H9 (cell line): ENCODE results near the gene UGT2A3. TPM values are rescaled to one million over a fixed set of nuclear protein-coding genes. Genes with fewer than 3 reads are reported as not detected.

Experiments used
- DNase-seq: peaks from one replicate; pipeline ENCODE4 v3.0.0-alpha.2; 2017
- H2AFZ ChIP-seq: one replicate; pipeline ENCODE4 v1.6.1; 2013; ENCODE audit warnings: mild to moderate bottlenecking, low read length, control low read depth, moderate library complexity
- H2AK5ac ChIP-seq: 2 replicates; pipeline ENCODE4 v1.6.1; 2013; ENCODE audit warnings: low read length, control low read depth, mixed read lengths; ENCODE audit not compliant: insufficient read length
- H2BK120ac ChIP-seq: one replicate; pipeline ENCODE4 v1.6.1; 2013; ENCODE audit warnings: low read depth, mild to moderate bottlenecking, low read length, control low read depth, inconsistent platforms; ENCODE audit not compliant: poor library complexity, severe bottlenecking
- H2BK12ac ChIP-seq: 2 replicates; pipeline ENCODE4 v1.6.1; 2013; ENCODE audit warnings: low read length, control low read depth, mixed read lengths, low read depth; ENCODE audit not compliant: insufficient read length
- H2BK15ac ChIP-seq: 2 replicates; pipeline ENCODE4 v1.6.1; 2013; ENCODE audit warnings: low read depth, low read length, control low read depth
- H2BK20ac ChIP-seq: one replicate; pipeline ENCODE4 v1.6.1; 2013; ENCODE audit warnings: low read depth, mild to moderate bottlenecking, low read length, control low read depth, inconsistent platforms; ENCODE audit not compliant: poor library complexity, severe bottlenecking
- H2BK5ac ChIP-seq: 2 replicates; pipeline ENCODE4 v1.6.1; 2013; ENCODE audit warnings: low read length, control low read depth, mixed read lengths; ENCODE audit not compliant: insufficient read length
- H3K14ac ChIP-seq: 2 replicates; pipeline ENCODE4 v1.6.1; 2013; ENCODE audit warnings: low read length, control low read depth; ENCODE audit not compliant: insufficient read depth
- H3K18ac ChIP-seq: 2 replicates; pipeline ENCODE4 v1.6.1; 2013; ENCODE audit warnings: low read depth, mild to moderate bottlenecking, mixed read lengths, low read length, control low read depth; ENCODE audit not compliant: insufficient read length
- H3K23ac ChIP-seq: 2 replicates; pipeline ENCODE4 v1.6.1; 2013; ENCODE audit warnings: low read length, control low read depth, mixed read lengths, low read depth; ENCODE audit not compliant: insufficient read length
- H3K23me2 ChIP-seq: 2 replicates; pipeline ENCODE4 v1.6.1; 2013; ENCODE audit warnings: low read depth, mild to moderate bottlenecking, mixed read lengths, low read length, control low read depth; ENCODE audit not compliant: insufficient read length, poor library complexity, severe bottlenecking
- H3K27ac ChIP-seq: 2 replicates; pipeline ENCODE4 v1.5.1; 2013; ENCODE audit warnings: low read length, control low read depth, mixed read lengths, low read depth; ENCODE audit not compliant: insufficient read length
- H3K27me3 ChIP-seq: 2 replicates; pipeline ENCODE4 v1.6.1; 2013; ENCODE audit warnings: low read length, control low read depth, inconsistent platforms; ENCODE audit not compliant: insufficient read depth
- H3K4ac ChIP-seq: 2 replicates; pipeline ENCODE4 v1.6.1; 2013; ENCODE audit warnings: low read depth, mild to moderate bottlenecking, control low read depth, inconsistent platforms, low read length, moderate library complexity
- H3K4me1 ChIP-seq: 2 replicates; pipeline ENCODE4 v1.6.1; 2013; ENCODE audit warnings: low read length, control low read depth, inconsistent platforms; ENCODE audit not compliant: insufficient read depth
- H3K4me2 ChIP-seq: 2 replicates; pipeline ENCODE4 v1.6.1; 2013; ENCODE audit warnings: low read length, control low read depth, mixed read lengths; ENCODE audit not compliant: insufficient read length, insufficient read depth
- H3K56ac ChIP-seq: 2 replicates; pipeline ENCODE4 v1.6.1; 2013; ENCODE audit warnings: low read depth, mild to moderate bottlenecking, mixed read lengths, low read length, control low read depth; ENCODE audit not compliant: insufficient read length
- H3K79me1 ChIP-seq: 2 replicates; pipeline ENCODE4 v1.6.1; 2013; ENCODE audit warnings: low read depth, mild to moderate bottlenecking, moderate library complexity, low read length, control low read depth, inconsistent platforms; ENCODE audit not compliant: insufficient read depth, poor library complexity, severe bottlenecking
- H3K79me2 ChIP-seq: 2 replicates; pipeline ENCODE4 v1.6.1; 2013; ENCODE audit warnings: low read length, control low read depth, inconsistent platforms; ENCODE audit not compliant: insufficient read depth
- H3K9ac ChIP-seq: 2 replicates; pipeline ENCODE4 v1.6.1; 2013; ENCODE audit warnings: low read length, control low read depth, mixed read lengths; ENCODE audit not compliant: insufficient read length; ENCODE audit errors: extremely low read depth
- H3K9me3 ChIP-seq: one replicate; pipeline ENCODE4 v1.6.1; 2013; ENCODE audit warnings: low read depth, low read length, inconsistent platforms; ENCODE audit not compliant: control insufficient read depth
- H3T11ph ChIP-seq: one replicate; pipeline ENCODE4 v1.6.1; 2013; ENCODE audit warnings: mild to moderate bottlenecking, low read length, control low read depth, inconsistent platforms
- H4K20me1 ChIP-seq: one replicate; pipeline ENCODE4 v1.6.1; 2013; ENCODE audit not compliant: control insufficient read depth, insufficient read length, insufficient read depth
- H4K5ac ChIP-seq: 2 replicates; pipeline ENCODE4 v1.6.1; 2013; ENCODE audit warnings: low read depth, mild to moderate bottlenecking, mixed read lengths, low read length, control low read depth; ENCODE audit not compliant: insufficient read length
- H4K8ac ChIP-seq: replicated peaks from 2 replicates; pipeline ENCODE4 v1.6.1; 2013; ENCODE audit warnings: low read length, control low read depth, mixed read lengths, low read depth; ENCODE audit not compliant: insufficient read length
- H4K91ac ChIP-seq: 2 replicates; pipeline ENCODE4 v1.6.1; 2013; ENCODE audit warnings: low read depth, mild to moderate bottlenecking, moderate library complexity, mixed read lengths, low read length, control low read depth; ENCODE audit not compliant: insufficient read length
- H3K27ac Mint-ChIP-seq, 3 experiments: 2 replicates in 2 of 3; 3 replicates in 1 of 3; pipeline ENCODE4 v1.8.0; 2020 to 2021; ENCODE audit warnings: mixed read lengths in 3 of 3, mild to moderate bottlenecking in 1 of 3, moderate library complexity in 1 of 3
- H3K27me3 Mint-ChIP-seq: 2 replicates; pipeline ENCODE4 v1.8.0; 2021; ENCODE audit warnings: low read depth, mild to moderate bottlenecking, moderate library complexity, mixed read lengths
- H3K36me3 Mint-ChIP-seq, 3 experiments: 2 replicates in 2 of 3; 3 replicates in 1 of 3; pipeline ENCODE4 v1.8.0; 2020 to 2021; ENCODE audit warnings: low read depth in 3 of 3, mixed read lengths in 3 of 3; ENCODE audit not compliant: insufficient read depth in 1 of 3
- H3K4me1 Mint-ChIP-seq, 2 experiments: 2 replicates each; pipeline ENCODE4 v1.8.0; 2020; ENCODE audit warnings: mixed read lengths in 2 of 2
- H3K4me3 Mint-ChIP-seq, 2 experiments: 2 replicates in 1 of 2; 3 replicates in 1 of 2; pipeline ENCODE4 v1.8.0; 2020 to 2021; ENCODE audit warnings: mild to moderate bottlenecking in 2 of 2, mixed read lengths in 2 of 2, moderate library complexity in 1 of 2
- H3K9me3 Mint-ChIP-seq, 2 experiments: 2 replicates in 1 of 2; 3 replicates in 1 of 2; pipeline ENCODE4 v1.8.0; 2020; ENCODE audit warnings: mild to moderate bottlenecking in 2 of 2, mixed read lengths in 2 of 2, moderate library complexity in 1 of 2
- WGBS: extraction: QIAGEN DNeasy Blood & Tissue Kit; methylation state at CpG from one replicate; pipeline ENCODE4 v1.1.7; 2013; ENCODE audit warnings: missing lambda C conversion rate, low lambda C conversion rate, mixed read lengths; ENCODE audit not compliant: insufficient read length; ENCODE audit errors: extremely low coverage; 5-methylcytosine and 5-hydroxymethylcytosine counted together
- total RNA-seq: library from RNA; stranded (reverse); gene quantifications from 2 replicates; pipeline ENCODE4 v1.2.1, GENCODE V29; 2021
- TF ChIP-seq, protein P1 (sequence below): fragments of 200-600 bp; sonication (generic); conservative IDR thresholded peaks from 3 replicates; pipeline ENCODE4 v1.8.0; 2021; ENCODE audit warnings: antibody characterized with exemption, mild to moderate bottlenecking

The UGT2A3 gene
- total RNA-seq, 1 experiment from 2014 or later: not detected

DNA sequence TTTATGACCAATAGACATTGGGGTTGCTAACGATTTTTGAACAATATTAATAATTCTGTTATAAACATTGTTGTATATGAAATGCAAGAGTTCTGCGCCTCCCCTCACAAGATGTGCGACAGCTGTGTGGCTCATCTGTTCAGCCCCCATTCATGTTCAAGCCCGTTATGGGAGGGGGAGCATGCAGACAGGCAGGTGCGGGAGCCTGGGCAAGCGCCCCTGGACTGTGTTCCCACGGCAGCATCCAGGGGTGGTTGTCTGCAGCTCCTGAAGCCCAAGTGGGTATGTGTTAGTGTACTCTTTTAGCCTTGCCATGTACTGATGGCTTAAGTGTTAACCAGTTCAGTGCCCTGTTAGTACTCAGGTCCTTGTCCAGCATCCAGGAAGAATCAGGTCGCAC is 34.6 kb downstream of the UGT2A3 start:
- Mint-ChIP-seq H3K4me1 (peaks cover 9 to 10% of the 10 kb centered on the region in 2 experiments), H3K27ac (no peak overlapping the region), H3K9me3 (peaks cover 4 to 5% of the 10 kb centered on the region in 2 experiments; a peak in 3 of 5 replicates), H3K4me3 (no peak overlapping the region), H3K36me3 (peaks cover 0 to 13% (median 4%) of the 10 kb centered on the region in 3 experiments; a peak in 3 of 7 replicates), H3K27me3 (no peaks in the 10 kb centered on the region)
- no CpG with 5 or more reads among the region's 8 CpGs for WGBS
- H3T11ph ChIP-seq: no peak overlapping the region
- H3K56ac ChIP-seq: no peak overlapping the region
- H2AFZ ChIP-seq: no peak overlapping the region
- no peak overlapping the region for H3K18ac ChIP-seq
- TF ChIP-seq, protein P1, sequence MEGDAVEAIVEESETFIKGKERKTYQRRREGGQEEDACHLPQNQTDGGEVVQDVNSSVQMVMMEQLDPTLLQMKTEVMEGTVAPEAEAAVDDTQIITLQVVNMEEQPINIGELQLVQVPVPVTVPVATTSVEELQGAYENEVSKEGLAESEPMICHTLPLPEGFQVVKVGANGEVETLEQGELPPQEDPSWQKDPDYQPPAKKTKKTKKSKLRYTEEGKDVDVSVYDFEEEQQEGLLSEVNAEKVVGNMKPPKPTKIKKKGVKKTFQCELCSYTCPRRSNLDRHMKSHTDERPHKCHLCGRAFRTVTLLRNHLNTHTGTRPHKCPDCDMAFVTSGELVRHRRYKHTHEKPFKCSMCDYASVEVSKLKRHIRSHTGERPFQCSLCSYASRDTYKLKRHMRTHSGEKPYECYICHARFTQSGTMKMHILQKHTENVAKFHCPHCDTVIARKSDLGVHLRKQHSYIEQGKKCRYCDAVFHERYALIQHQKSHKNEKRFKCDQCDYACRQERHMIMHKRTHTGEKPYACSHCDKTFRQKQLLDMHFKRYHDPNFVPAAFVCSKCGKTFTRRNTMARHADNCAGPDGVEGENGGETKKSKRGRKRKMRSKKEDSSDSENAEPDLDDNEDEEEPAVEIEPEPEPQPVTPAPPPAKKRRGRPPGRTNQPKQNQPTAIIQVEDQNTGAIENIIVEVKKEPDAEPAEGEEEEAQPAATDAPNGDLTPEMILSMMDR: no peak
- no peaks in the 10 kb centered on the region for H3K79me2 ChIP-seq
- H2BK15ac ChIP-seq: no peak overlapping the region
- no peaks in the 10 kb centered on the region for H3K4me1 ChIP-seq
- H4K8ac ChIP-seq: no peak overlapping the region
- no peak overlapping the region for H2BK5ac ChIP-seq
- H2BK20ac ChIP-seq: no peak overlapping the region
- H3K79me1 ChIP-seq: no peaks in the 10 kb centered on the region
- no peak overlapping the region for H2BK120ac ChIP-seq
- H4K91ac ChIP-seq: no peak overlapping the region
- no peak overlapping the region for H3K23ac ChIP-seq
- no peaks in the 10 kb centered on the region for H3K9me3 ChIP-seq
- no peak overlapping the region for H3K14ac ChIP-seq
- H3K9ac ChIP-seq: no peak overlapping the region
- no peaks in the 10 kb centered on the region for H3K27me3 ChIP-seq
- H3K4ac ChIP-seq: no peak overlapping the region
- no peak for DNase-seq
- no peak overlapping the region for H4K5ac ChIP-seq
- no peak overlapping the region for H2BK12ac ChIP-seq
- no peaks in the 10 kb centered on the region for H4K20me1 ChIP-seq
- no peak overlapping the region for H3K27ac ChIP-seq
- no peaks in the 10 kb centered on the region for H3K23me2 ChIP-seq
- H3K4me2 ChIP-seq: no peak overlapping the region
- H2AK5ac ChIP-seq: no peak overlapping the region
